ENCODE data around the gene SUDS3. TPM values are rescaled to one million over a fixed set of nuclear protein-coding genes. Genes with fewer than 3 reads are reported as not detected.

SUDS3 gene
- total RNA-seq (2022; extraction: Qiagen RNA extraction; ENCODE audit: low read depth): 13.2 to 17.3 TPM (median 15.6 TPM) in 5 replicates

GRCh38 chr12:118376089-118377020 lies at the start of gene SUDS3:
SUDS3 (plus strand) TSS chr12:118376555; CDS start chr12:118376692, 137 bp downstream.

GRCh38 chr12:118372541-118373495 lies 3.5 kb upstream of the SUDS3 start, which contains the start of gene TAOK3:
TAOK3 (minus strand) TSS chr12:118372907; CDS start chr12:118255567, 117,340 bp downstream.

Other genes starting within 250 kb of the SUDS3 start
- 222 to 285 TPM (median 268 TPM) in 5 replicates for gene PEBP1, start 240.4 kb upstream of the SUDS3 start, total RNA-seq (2022; extraction: Qiagen RNA extraction; ENCODE audit: low read depth)
- 8.8 to 13.6 TPM (median 11.3 TPM) in 5 replicates for gene TAOK3, start 3.6 kb upstream of the SUDS3 start, total RNA-seq (2022; extraction: Qiagen RNA extraction; ENCODE audit: low read depth)

Measured in A549 treated with ZK216348 at 1 μM for 4 hours (cell line).